NCI-H226 (cell line): ENCODE results near the gene ZNF592.
"Not testable (repeated sequence)": the region's sequence is repeated elsewhere in the genome, so short reads cannot be mapped to it uniquely, and the experiment has no call there.

Experiments
- DNase-seq: peaks from one replicate; pipeline ENCODE4 v3.0.0-alpha.2; 2015

ZNF592 gene

DNA sequence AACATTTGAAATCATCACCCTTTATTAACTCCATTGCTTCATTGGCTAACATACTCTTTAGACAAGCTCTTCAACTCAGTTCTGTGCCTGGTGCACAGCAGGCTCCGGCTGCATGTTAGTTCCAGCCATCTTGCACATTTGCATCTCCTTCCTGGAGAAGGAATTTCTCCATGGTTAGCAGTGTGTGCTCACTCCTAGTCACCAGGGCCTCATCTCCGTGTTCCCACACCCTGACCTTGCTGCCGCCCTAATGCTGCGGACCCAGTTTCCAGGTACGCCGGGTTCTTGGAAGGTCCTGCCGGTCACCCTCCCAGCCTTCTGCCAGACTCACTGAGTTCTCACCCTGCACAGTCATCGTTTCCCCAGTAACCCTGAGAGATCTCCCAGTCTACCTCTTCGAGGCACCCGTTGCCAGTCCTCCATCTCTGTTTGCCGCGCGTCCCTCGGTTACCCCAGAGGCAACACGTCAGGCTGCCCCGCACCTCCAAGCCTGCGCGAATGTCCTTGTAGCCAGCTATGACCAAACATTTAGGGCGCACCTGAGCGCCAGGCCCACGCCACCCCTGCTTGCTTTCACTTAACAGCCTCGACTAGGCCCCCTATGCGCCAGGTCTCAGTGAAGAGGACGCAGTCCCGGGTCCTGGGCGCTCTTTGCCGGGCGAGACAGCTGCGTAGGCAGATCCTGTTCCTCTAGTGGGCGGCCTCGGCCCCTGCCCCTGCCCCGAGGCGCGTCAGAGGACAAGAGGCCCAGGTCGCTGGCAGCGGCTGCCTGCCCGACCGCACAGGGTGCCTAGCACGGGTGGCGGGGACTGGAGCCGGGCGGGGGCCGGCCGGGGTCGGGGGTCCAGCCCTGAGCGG is 747 bp upstream of the ZNF592 start:
- peak; percentile 73 for DNase-seq

DNA sequence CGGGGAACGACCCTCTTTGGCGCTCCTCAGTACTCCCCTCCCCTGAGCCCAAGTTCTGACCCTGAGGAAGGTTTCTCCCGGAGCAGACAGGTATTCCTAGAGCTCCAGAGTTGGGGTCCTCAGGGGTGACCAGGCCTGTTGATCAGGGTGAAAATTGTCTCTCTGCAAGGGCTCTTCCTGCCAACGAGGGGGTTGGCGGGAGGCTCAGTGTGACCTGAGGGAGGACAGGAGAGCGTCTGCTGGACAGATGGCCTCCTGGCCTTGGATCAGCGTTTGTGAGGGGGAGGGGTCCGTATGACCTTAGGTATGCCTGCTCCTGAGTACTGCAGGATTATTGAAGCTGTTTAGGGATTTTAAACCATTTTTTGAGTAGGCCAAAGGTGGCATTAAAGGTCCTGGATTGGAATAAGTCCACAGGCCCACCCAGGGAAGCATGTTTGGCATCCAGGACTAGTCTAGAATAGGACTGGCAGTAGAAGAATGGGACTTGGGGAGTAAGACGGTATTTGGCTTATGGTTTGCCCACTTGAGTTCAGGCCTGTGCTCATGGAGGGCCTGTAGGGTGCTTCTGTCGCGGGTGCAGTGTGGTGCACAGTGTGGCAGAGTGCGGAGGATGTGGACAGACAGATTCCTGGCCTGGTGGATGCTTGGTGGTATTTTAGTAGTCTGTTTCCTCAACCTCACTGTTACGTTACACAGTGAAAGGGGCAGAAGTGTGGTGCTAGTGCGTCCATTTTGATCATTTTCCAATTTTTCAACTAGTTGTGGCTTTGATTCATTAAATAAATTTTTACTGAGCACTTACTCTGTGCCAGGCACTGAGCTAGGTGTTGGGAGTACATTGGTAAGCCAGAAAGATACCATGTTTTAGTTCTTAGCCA is 959 bp downstream of the ZNF592 start:
- no peak for DNase-seq

DNA sequence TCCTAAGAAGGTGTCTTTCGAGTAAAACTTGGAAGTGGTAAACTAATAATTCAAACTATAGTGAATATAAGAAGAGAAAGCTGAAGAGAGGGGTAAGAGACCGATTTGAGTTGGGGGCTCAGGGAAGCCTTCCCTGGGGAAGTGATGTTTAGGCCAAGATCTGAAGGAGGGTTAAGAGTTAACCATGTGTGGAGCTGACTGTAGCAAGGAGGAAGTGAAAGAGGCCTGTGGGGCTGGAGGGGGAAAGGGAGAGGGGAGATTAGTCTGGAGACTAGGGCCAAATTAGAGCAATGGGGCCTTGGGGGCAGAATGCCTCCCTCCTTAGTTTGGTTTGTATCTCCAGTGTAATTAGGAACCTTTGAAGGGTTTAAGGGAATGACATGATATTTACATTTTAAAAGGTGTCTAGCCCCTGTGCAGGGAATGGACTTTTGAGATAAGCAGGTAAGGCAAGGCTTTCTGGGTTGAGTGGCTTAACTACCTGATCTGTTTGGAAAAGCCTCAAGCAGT is 2.2 kb downstream of the ZNF592 start:
- DNase-seq: no peak

DNA sequence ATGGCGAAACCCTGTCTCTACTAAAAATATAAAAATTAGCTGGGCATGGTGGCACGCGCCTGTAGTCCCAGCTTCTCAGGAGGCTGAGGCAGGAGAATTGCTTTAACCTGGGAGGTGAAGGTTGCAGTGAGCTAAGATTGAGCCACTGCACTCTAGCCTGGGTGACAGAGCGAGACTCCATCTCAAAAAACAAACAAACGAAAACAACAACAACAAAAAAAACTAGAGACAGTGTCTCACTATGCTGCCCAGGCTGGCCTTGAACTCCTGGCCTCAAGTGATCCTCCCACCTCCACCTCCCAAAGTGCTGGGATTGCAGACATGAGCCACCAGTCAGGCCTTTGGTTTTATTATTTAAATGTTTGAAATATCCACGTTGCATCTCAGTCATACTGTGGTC is 3.3 kb downstream of the ZNF592 start:
- DNase-seq: not testable (repeated sequence)

DNA sequence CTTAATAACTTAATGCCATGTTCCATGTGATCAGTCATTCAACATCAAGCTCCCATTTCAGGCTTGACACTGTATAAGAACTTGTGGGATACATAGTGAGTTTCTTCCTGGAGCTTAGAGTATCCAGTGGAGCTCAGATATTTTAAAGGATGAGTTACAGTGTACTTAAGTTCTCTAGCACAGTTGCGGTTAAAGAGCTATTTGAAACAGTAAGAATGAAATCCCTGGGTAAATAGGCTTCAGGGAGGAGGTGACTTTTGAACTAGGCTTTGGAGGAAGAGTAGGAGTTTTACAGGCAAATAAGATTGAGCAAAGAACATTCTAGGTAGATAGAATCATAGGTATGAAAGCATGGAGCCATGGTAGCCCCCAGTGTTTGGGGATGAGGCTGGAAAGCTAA is 3.8 kb downstream of the ZNF592 start:
- no peak for DNase-seq

DNA sequence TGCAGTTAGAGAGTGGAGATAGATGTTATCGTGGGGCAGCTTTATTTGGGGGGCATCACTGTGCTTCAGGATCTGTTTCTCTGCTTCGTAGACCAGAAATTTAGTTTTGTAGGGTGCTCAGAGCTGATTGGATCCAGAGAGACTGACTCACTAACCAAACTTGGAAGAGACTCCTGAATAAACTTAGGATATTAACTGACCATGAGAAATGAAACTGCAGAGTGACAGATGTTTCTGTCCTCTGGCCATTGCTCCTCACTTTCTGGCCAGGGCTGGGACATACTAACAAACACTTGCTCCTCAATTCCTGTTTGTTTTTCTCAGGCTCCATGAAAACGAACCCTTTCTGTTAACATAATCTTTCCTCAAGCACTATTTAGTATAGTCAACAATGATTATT is 4.3 kb downstream of the ZNF592 start:
- DNase-seq: no peak

DNA sequence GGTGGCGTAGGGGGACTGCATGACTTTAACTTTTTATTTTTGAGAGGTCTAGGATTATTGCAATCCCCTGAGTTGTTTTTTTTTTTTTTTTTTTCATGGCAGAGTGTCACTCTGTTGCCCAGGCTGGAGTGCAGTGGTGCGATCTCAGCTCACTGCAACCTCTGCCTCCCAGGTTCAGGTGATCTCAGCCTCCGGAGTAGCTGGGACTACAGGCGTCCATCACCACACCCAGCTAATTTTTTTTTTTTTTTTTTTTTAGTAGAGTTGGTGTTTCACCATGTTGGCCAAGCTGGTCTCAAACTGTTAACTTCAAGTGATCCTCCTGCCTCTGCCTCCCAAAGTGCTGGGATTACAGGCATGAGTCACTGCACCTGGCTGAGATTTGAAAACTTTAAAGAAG is 6.5 kb downstream of the ZNF592 start:
- DNase-seq: not testable (repeated sequence)

DNA sequence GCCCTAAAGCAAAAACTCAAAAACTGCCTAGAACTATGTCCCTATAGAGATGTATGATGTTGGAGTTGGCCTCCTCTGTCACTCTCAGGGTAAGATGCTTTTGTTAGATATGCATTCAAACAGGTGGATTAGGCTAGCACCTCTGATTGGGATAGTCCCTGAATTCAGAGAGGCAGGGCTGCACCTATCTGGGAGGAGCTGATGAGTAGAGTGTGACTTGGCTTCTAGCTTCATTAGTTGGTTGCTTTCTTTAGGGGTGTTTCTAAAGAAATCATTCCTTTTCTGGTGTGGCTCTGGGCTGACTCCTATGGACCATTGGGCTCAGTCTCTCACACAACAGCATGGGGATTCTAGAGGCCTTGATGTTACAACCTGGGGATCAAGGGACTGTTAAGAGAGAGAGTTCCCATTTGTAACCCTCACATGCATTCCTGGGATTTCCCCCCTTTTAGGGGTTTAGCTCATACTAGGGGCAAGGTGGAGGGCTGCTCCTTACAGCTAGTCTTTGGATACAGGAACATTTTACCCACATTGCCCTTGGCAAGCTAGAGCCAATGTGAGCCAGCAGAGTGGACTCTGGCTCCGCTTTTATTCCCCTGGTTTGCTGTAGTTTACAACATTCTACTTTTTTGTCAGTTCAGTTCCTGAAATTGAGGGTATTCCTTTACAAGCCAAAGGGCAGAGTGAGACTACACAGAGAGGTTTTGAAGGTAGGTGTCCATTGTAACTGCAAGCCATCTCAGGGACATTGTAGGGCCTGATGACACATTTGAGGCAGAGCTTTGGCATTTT is 7.5 kb downstream of the ZNF592 start:
- DNase-seq: no peak

DNA sequence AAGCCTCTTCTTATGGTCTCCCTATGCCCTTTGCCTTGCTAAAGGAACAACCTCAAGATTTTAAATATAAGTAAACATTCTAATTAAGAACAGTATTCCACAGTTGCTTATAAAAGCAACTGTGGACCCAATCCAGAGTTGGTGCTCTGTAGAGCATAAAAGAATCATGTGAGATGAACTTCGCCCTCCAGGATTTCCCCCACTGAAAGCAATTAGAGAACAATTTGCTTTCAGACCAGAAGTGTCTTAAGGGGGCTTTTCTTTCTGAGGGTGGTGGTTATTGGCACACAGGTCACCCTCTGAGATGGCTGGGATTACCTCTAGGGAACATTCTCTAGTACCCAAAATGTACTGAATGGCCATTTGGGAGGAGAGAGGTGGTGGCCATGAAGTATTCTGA is 10.6 kb downstream of the ZNF592 start:
- DNase-seq: no peak

DNA sequence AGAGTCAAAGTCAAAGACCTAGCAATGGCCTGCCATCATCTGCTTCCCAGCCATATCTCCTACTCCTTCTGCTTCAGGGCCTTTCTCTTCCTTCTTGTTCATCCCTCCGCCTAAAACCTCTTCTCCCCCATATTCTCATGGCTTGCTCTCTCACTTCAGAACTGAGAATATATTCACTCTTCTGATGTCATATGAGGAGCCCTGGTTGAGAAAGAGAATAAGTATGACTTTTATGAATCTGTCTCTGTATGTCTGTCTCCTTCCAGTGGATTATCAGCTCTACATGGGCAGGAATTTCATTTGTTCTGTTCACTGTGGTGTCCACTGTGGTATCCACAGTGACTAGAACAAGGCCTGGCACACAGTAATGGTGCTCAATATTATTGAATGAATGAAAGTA is 11.8 kb downstream of the ZNF592 start:
- DNase-seq: no peak

DNA sequence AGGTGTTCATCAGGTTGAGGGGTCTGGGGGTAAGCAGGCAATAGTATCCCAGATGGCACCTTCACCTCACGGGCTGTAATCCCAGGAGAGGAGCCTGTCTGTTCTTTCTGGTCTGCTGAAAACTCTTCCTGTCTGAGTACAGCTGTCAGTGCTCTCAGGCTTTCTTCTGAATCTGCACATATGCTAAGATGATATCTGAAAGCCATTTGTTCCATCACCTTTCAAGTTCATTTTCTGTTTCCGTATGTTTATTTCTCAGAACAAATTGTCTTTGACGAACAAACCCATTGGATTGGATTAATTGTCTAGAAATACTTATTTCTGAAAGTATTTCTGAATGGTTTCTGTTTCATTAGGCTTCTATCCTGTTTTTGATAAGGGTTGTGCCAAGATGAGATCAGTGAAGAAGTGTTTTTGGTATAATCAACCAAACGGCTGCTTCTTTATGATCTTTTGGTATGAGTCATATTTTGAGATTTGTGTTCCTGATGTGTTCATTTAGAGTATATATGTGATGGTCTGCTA is 13.3 kb downstream of the ZNF592 start:
- DNase-seq: peak; percentile 17

DNA sequence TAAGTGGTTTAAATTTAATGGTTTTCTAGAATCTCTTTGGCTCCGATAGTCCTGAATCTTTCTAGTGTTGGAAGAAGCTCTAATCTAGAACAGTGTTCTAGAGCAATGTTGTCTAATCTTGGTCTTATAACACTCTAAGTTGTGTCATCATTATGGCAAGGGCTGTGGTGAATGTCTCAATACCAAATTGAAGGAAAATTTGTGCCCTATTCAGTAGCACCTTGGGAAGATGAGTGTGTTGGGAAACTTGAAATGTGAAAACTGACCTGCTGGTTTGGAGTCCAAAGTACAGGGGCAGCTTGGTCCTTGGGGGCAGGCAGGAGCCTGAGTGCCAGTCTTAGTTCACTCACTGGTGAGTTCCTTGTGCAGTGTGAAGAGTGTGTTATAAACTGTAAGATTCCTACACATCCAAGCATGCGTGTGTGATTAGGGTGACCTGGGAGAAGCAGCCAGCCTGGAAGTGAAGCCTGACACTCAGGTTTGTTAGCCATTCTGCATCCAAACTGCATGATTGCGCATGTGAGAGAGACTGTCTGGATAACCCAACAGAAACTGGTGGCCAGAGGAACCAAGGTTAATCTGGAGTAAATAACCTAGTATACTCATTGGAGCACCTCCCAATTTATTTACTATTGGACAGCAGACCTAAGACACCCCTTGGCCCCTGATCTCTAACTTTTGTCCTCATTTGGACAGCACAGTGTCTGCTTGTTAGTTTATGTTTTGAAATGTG is 14.6 kb downstream of the ZNF592 start:
- no peak for DNase-seq

DNA sequence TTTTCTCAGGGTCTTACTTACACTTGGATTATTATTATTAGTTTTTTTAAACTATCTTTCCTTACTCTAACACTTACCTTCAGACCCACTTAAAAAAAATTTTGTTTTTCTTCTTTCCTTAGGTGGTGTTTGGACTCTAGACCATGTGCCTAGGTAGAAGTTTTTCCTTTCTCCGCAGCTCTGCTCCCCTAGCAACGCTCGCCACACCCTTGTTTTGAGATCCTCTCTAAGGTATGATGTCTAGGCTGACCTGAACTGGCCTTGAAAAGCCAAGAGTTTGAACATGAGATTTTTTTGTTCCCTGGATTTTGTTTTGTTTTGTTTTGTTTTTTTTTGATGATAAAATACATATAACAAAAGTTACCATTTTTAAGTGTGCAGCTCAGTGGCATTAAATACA is 16.2 kb downstream of the ZNF592 start:
- no peak for DNase-seq

DNA sequence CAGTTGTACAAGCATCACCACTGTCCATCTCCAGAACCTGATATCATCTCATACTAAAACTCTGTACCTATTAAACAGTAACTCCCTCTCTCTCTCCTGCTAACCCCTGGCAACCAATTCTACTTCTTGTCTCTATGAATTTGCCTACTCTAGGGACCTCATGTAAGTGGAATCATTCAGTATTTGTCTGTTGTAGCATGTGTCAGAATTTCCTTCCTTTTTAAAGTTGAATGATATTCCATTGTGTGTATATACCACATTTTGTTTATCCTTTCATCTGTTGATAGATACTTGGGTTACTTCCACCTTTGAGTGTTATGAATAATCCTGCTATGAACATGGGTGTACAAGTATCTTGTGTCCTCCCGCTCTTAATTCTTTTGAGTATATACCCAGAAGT is 16.6 kb downstream of the ZNF592 start:
- no peak for DNase-seq

DNA sequence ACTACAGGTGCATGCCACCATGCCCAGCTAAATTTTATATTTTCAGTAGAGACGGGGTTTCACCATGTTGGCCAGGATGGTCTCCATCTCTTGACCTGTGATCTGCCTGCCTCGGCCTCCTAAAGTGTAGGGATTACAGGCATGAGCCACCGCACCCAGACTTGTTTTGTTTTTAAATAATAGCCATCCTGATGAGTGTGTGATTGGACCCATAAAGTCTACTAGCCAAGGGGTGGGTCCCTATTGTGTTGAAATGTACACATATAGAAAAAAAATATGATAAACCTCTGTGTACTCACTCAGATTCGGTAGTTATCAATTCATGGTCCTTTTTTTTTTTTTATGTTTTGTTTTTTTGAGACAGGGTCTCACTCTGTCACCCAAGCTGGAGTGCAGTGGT is 17.3 kb downstream of the ZNF592 start:
- DNase-seq: no peak

DNA sequence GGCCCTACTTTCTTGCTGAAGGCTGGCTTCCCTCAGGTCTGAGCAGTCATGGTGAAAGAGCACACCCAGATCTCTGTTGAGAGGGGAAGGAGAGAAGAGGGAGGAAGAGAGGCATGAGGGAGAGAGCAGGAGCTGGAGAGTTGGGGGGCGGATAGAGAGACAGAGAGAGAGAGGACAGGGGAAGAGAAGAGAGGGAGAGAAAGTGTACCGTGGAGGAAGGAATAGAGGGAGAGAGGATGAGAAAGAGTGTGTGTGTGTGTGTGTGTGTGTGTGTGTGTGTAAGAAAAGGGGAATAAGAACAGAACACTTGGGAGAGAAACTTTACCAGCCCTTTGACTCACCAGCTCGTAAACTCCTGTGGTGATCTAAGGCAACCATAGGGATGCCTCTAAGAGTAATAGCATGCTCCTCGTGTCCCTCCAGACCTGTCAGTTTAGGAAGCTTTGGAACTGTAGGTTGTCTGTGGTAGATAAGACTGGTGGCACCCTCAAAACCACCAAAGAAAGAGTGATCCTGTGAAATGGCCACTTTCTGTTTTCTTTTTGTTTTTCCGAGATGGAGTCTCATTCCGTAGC is 18.2 kb downstream of the ZNF592 start:
- no peak for DNase-seq

DNA sequence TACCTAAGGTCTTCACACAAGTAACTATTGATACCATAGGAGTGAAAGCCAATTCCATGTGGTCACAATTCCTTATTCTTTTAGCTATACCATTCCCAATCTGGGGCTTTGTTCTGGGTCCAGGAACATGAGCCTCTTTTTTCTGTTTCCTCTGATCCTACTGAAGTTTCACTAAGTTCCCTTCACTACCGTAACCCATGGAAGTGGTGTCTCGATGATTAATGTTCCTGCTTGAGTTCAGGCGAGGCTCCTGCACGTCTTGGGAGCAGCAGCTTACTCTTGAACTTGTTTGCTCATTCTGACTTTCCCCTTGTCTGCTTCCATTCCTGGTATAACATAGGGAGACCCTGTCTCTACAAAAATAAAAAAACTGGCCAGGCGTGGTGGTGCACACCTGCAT is 23.6 kb downstream of the ZNF592 start:
- no peak for DNase-seq

DNA sequence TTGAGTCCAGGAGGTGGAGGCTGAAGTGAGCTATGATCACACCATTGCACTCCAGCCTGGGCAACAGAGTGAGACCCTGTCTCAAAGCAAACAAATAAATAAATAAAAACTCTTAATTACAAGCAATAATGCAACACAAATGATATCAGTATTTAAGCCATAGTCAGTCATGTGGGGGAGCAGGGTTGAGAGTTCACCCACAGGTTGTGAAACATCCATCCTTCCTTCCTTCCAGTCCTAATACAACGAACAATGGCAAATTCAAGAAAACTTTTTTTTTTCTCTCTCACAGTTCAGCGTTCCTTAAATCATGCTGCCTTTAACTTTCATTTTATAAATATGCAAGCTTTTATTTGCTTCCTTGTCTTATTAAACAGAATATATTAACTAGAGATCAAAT is 24.1 kb downstream of the ZNF592 start:
- DNase-seq: no peak

DNA sequence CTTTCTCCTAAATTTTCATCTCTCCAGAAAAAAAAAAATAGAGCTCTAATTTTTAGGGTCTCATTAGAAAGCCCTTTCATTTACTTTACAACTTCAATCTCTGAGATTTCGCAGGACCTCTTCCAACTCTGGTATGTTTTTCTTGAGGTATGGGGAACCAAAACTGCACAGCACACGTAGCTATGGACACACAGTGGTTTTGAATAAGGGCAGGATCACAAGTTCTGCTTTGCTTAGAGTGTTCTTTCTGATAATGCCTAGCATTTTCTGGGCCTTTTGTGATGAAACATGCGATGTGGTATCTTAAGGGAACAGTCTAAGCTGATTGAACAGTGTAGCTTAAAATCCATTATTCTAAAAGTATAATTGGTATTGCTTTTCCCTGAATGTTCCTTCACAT is 25.3 kb downstream of the ZNF592 start:
- DNase-seq: no peak

DNA sequence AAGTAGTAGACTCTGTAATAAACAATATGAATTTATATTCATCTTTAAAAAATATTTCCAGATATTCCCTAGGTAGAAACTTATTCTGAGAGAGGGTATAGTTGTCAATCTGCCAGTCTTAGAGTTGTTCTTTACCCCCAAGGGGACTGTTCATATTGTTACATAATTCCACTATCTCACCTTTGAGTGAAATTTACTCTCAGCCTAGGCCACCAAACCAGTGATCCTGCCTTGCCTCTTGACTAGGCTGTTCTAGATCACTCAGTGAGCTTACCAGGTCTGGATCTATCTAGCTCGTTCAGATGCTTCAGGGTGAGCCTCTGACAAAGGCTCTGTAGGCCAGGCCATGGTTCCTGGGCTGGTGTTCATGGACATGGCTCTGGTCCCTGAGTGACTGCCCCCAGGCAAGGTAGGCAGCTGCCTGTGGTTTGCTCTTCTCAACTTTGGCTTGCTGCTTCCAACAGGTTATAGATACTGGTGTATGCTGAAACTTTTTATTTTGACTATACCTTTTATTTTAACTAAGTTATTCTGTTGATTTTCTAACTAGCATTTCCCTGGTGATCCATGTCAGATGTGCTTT is 27.6 kb downstream of the ZNF592 start:
- no peak for DNase-seq

DNA sequence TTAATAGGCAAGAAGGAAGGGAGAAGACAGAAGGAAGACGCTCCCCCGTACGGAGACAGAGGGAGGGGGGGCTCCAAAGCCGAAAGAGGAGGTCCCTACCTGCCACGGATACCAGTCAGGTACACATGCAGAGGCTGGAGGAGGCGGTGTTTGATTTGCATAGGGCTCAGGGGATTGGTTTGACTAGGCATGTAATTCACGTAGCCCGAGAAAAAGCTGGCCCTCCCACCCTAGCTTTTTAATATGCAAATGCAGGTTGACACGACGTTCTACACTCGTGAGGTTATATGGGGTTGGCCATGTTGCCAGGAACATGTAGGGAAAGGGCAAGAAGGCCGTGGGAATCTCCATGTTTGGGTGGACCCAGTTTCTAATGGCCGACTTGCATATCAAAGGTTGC is 29.8 kb downstream of the ZNF592 start:
- DNase-seq: no peak
